GM12878 (cell line): ENCODE measurements around the gene FBXO42. TPM values are rescaled to one million over a fixed set of nuclear protein-coding genes. Genes with fewer than 3 reads are reported as not detected.

Experiments
- CTCF ChIP-seq, 3 experiments: IDR thresholded peaks in 2 of 3; conservative IDR thresholded peaks in 1 of 3; 2 replicates each; pipeline ENCODE4 v1.5.1; 2011; ENCODE audit warnings: low read depth in 3 of 3, low read length in 3 of 3, mild to moderate bottlenecking in 3 of 3, control low read depth in 2 of 3, moderate library complexity in 2 of 3, inconsistent platforms in 1 of 3, mixed read lengths in 1 of 3; ENCODE audit not compliant: control insufficient read depth in 2 of 3, insufficient read depth in 1 of 3; ENCODE audit errors: extremely low read depth in 1 of 3
- E2F4 ChIP-seq: IDR thresholded peaks from 2 replicates; pipeline ENCODE4 v1.6.1; 2012; ENCODE audit warnings: low read depth, low read length, improper control_type of control experiment
- KLF5 ChIP-seq: fragments of 450-650 bp; IDR thresholded peaks from 2 replicates; pipeline ENCODE4 v1.6.1; 2014; ENCODE audit warnings: mild to moderate bottlenecking; ENCODE audit not compliant: partially characterized antibody
- NKRF ChIP-seq: fragments of 450-650 bp; conservative IDR thresholded peaks from 2 replicates; pipeline ENCODE4 v1.6.1; 2017; ENCODE audit warnings: mild to moderate bottlenecking, moderate library complexity
- SMC3 ChIP-seq: IDR thresholded peaks from 2 replicates; pipeline ENCODE4 v1.6.1; 2011; ENCODE audit warnings: low read length, improper control_type of control experiment, borderline replicate concordance
- TARDBP ChIP-seq: IDR thresholded peaks from 2 replicates; pipeline ENCODE4 v1.6.1; 2016; ENCODE audit warnings: borderline replicate concordance
- polyA plus RNA-seq, 11 experiments: library from polyadenylated mRNA; depleted of rRNA in 4 of 11; unstranded in 6 of 11; stranded (reverse) in 5 of 11; fragments of >200 nt; fragmentation: Nextera tagmentation in 4 of 11; fragmentation: Illumina TruSeq in 1 of 11; extraction: Ambion mirVana in 4 of 11; extraction: Trizol in 1 of 11; gene quantifications; 1 replicate in 1 of 11; 2 replicates in 10 of 11; pipeline versions ENCODE4 v1.2.1 to v1.2.3, GENCODE V29; 2011 to 2016; ENCODE audit warnings: inconsistent platforms in 2 of 11, missing spikeins in 2 of 11, low read depth in 1 of 11
- total RNA-seq, 4 experiments: library from RNA; depleted of rRNA in 3 of 4; stranded (reverse); fragments of >200 nt in 3 of 4; fragmentation: Illumina TruSeq in 1 of 4; extraction: Trizol in 1 of 4; gene quantifications; 2 replicates each; pipeline versions ENCODE4 v1.2.1 to v1.2.3, GENCODE V29; 2013 to 2021

Gene FBXO42
- total and polyA plus RNA-seq, 10 of the 15 experiments (the other 5 are each of a cell fraction or from before 2014, with no cell fraction given), result 6.1 to 23.8 (median 15.2) TPM

GRCh38 chr1:16243936-16244649 lies 108.2 kb downstream of the FBXO42 start (continued):
- TF ChIP-seq CTCF (IDR thresholded peaks at IDR 0.05 in 2 of 3, conservative IDR thresholded peaks at IDR 0.05 in 1 of 3; ENCODE audit: control insufficient read depth in 2 of 3, extremely low read depth in 1 of 3, insufficient read depth in 1 of 3, low read depth in 3 of 3, low read length in 3 of 3), result peak; percentile 91 to 94 (median 91)
- no peak for TF ChIP-seq TARDBP
- no peak for TF ChIP-seq NKRF
- no peak for TF ChIP-seq KLF5
- TF ChIP-seq E2F4, result no peak
- peak; percentile 75 for TF ChIP-seq SMC3
